Keratinocyte (primary cell): ENCODE data around the gene TMEM245.

Experiments used
- EZH2 ChIP-seq: IDR thresholded peaks from one replicate; pipeline ENCODE4 v1.6.1; 2012; ENCODE audit warnings: inconsistent platforms, mild to moderate bottlenecking, low read length, moderate library complexity
- TF ChIP-seq, protein P1 (sequence below), 3 experiments: IDR thresholded peaks in 1 of 3; conservative IDR thresholded peaks in 1 of 3; optimal IDR thresholded peaks in 1 of 3; 2 replicates in 2 of 3; 3 replicates in 1 of 3; pipeline versions ENCODE3 to v1.5.1; 2011; ENCODE audit warnings: low read length in 3 of 3, mild to moderate bottlenecking in 3 of 3, moderate library complexity in 2 of 3, control low read depth in 1 of 3, inconsistent platforms in 1 of 3; ENCODE audit not compliant: insufficient read depth in 2 of 3; ENCODE audit errors: extremely low read depth in 1 of 3

DNA sequence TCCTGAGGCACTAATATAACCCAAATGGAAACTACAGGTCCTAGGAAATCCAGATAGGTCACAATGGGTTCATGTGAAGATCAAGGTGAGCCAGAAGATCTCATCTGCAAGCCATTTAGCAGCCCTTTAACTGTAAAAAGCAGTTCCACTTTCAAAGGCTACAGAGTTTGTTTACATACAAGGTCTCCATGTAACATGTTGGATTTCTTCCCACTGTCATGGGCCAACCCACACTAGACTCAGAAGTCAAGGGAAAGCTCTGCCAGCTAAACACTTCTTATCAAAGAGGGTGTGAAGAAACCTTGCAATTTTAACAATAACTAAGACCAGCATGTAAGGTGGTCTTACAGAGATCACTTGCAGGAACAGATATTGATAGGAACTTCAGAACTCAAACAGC lies 102.7 kb downstream of the TMEM245 start:
- TF ChIP-seq EZH2: no peak
- TF ChIP-seq, protein P1, sequence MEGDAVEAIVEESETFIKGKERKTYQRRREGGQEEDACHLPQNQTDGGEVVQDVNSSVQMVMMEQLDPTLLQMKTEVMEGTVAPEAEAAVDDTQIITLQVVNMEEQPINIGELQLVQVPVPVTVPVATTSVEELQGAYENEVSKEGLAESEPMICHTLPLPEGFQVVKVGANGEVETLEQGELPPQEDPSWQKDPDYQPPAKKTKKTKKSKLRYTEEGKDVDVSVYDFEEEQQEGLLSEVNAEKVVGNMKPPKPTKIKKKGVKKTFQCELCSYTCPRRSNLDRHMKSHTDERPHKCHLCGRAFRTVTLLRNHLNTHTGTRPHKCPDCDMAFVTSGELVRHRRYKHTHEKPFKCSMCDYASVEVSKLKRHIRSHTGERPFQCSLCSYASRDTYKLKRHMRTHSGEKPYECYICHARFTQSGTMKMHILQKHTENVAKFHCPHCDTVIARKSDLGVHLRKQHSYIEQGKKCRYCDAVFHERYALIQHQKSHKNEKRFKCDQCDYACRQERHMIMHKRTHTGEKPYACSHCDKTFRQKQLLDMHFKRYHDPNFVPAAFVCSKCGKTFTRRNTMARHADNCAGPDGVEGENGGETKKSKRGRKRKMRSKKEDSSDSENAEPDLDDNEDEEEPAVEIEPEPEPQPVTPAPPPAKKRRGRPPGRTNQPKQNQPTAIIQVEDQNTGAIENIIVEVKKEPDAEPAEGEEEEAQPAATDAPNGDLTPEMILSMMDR (optimal IDR thresholded peaks at IDR 0.05 in 1 of 3, IDR thresholded peaks at IDR 0.05 in 1 of 3, conservative IDR thresholded peaks at IDR 0.05 in 1 of 3; ENCODE audit: extremely low read depth in 1 of 3, insufficient read depth in 2 of 3, low read length in 3 of 3): no peak
